Ovary (tissue), 9 donors: ENCODE data around the gene KRTAP5-2. TPM values are rescaled to one million over a fixed set of nuclear protein-coding genes. Genes with fewer than 3 reads are reported as not detected.

Source experiments
- DNase-seq, 5 donors: peaks; one replicate each; pipeline ENCODE4 v3.0.0-alpha.2; 2019 to 2020
- H3K27ac ChIP-seq, 2 donors: fragments of 200-600 bp; one replicate each; pipeline versions ENCODE4 v1.5.1 to v1.8.0; 2019 to 2022
- H3K27me3 ChIP-seq: fragments of 200-600 bp; one replicate; pipeline ENCODE4 v1.8.0; 2022
- H3K36me3 ChIP-seq: fragments of 200-600 bp; sonication (generic); one replicate; pipeline ENCODE4 v1.5.1; 2019
- H3K4me1 ChIP-seq: one replicate; pipeline ENCODE4 v1.8.1; 2013; ENCODE audit warnings: mild to moderate bottlenecking, moderate library complexity; ENCODE audit not compliant: insufficient read depth
- H3K4me3 ChIP-seq: fragments of 200-600 bp; sonication (generic); one replicate; pipeline ENCODE4 v1.5.1; 2017
- H3K9me3 ChIP-seq, 2 donors: fragments of 200-600 bp in 1 of 2; sonication (generic) in 1 of 2; one replicate each; pipeline versions ENCODE4 v1.5.1 to v1.8.1; 2013 to 2019; ENCODE audit warnings: mild to moderate bottlenecking in 1 of 2, moderate library complexity in 1 of 2
- CTCF ChIP-seq, 3 donors: fragments of 450-650 bp in 2 of 3; fragments of 200-600 bp in 1 of 3; IDR thresholded peaks; one replicate each; pipeline versions ENCODE4 v1.5.1 to v1.8.0; 2016 to 2022; ENCODE audit warnings: antibody characterized with exemption in 3 of 3, mild to moderate bottlenecking in 1 of 3
- EP300 ChIP-seq: sonication (generic); formaldehyde crosslinking; IDR thresholded peaks from one replicate; pipeline ENCODE4 v1.6.1; 2017; ENCODE audit warnings: antibody characterized with exemption
- POLR2A ChIP-seq: fragments of 450-650 bp; IDR thresholded peaks from one replicate; pipeline ENCODE4 v1.6.1; 2017; ENCODE audit warnings: antibody characterized with exemption, mild to moderate bottlenecking, moderate library complexity
- WGBS, 3 donors: extraction: QIAGEN DNeasy Blood & Tissue Kit in 1 of 3; methylation state at CpG; one replicate each; pipeline versions ENCODE4 v1.1.5 to v1.1.7; 2013 to 2017; 5-methylcytosine and 5-hydroxymethylcytosine counted together
- intact Hi-C, 4 donors: fragments of 100-400 bp; cut with DNase I; formaldehyde crosslinking; loops; one replicate each; pipeline versions ENCODE4 v1.11.0 to v1.15.1; 2022 to 2023
- polyA plus RNA-seq, 2 donors: library from polyadenylated mRNA; stranded (reverse); fragments of 200-250 nt in 1 of 2; fragments of 350-450 nt in 1 of 2; fragmentation: Illumina TruSeq in 1 of 2; extraction: RNeasy Lipid Tissue Mini Kit (QIAGEN cat#74804) in 1 of 2; gene quantifications; one replicate each; pipeline ENCODE4 v1.2.3, GENCODE V29; 2013 to 2014
- total RNA-seq, 7 donors: library from RNA; depleted of rRNA in 2 of 7; stranded (reverse); fragments of >200 nt in 2 of 7; fragmentation: NEBNext Ultra II Directional in 3 of 7; extraction: Animal tissue kit (Norgen Biotek cat#: 25700) in 3 of 7; gene quantifications; one replicate each; pipeline versions ENCODE4 v1.1.0 to v1.2.4, GENCODE V29; 2016 to 2023
- donor health status: DM: no; HTN: no; CAD: no; lungs with moderate emphysema.
- donor health status: DM: no; HTN: no; CAD: no.
- donor health status: Bipolar disorder and iron deficiency.
- donor health status: DM: yes; HTN: yes; CAD: no.
- donor health status: DM: no; HTN: no; CAD: no.
- donor health status: DM: yes; HTN: yes; CAD: no.

Gene KRTAP5-2
- total and polyA plus RNA-seq, 9 donors: not detected

GRCh38 chr11:1568441-1568911 lies 29.6 kb downstream of the KRTAP5-2 start:
- no peaks in the 10 kb centered on the region for H3K4me1 ChIP-seq
- H3K36me3 ChIP-seq: no peaks in the 10 kb centered on the region
- TF ChIP-seq CTCF (IDR thresholded peaks at IDR 0.05): no peak
- TF ChIP-seq EP300: no peak
- TF ChIP-seq POLR2A: no peak
- no peak overlapping the region for H3K27ac ChIP-seq
- 51 to 57% (median 54%) methylated on average over 13 of the region's 13 CpGs for WGBS, 3 donors
- H3K4me3 ChIP-seq: no peak overlapping the region
- DNase-seq: peak in 1 of 5 donors; percentile 12
- intact Hi-C loops: no loop called here
- no peaks in the 10 kb centered on the region for H3K27me3 ChIP-seq
- no peaks in the 10 kb centered on the region for H3K9me3 ChIP-seq

- 64 to 76% (median 74%) methylated on average over 4 to 7 of the region's 7 CpGs for WGBS, 3 donors
- Histone ChIP-seq H3K9me3 (no peaks in the 10 kb centered on the region), H3K4me3 (no peak overlapping the region), H3K27me3 (no peaks in the 10 kb centered on the region), H3K27ac (no peak overlapping the region), H3K36me3 (no peaks in the 10 kb centered on the region), H3K4me1 (no peaks in the 10 kb centered on the region)
- no peak for DNase-seq
- TF ChIP-seq CTCF (IDR thresholded peaks at IDR 0.05) (no peak), EP300 (no peak), POLR2A (no peak)
- intact Hi-C loops: no loop called here
Observed at GRCh38 chr11:1567721-1568100, 30.4 kb downstream of the KRTAP5-2 start.

- intact Hi-C loops: no loop called here
- H3K4me1 ChIP-seq: no peaks in the 10 kb centered on the region
Observed at GRCh38 chr11:1567052-1567720, 30.9 kb downstream of the KRTAP5-2 start.

GRCh38 chr11:1566381-1567051 lies 31.6 kb downstream of the KRTAP5-2 start:
- H3K36me3 ChIP-seq: no peaks in the 10 kb centered on the region
- TF ChIP-seq EP300: no peak
- TF ChIP-seq POLR2A: no peak
- TF ChIP-seq CTCF (IDR thresholded peaks at IDR 0.05): no peak
- 67 to 73% (median 72%) methylated on average over 15 to 20 of the region's 20 CpGs for WGBS, 3 donors
- no peak overlapping the region for H3K27ac ChIP-seq
- no peaks in the 10 kb centered on the region for H3K27me3 ChIP-seq
- no peaks in the 10 kb centered on the region for H3K9me3 ChIP-seq
- no peak overlapping the region for H3K4me3 ChIP-seq
- no peaks in the 10 kb centered on the region for H3K4me1 ChIP-seq
- DNase-seq: no peak
- intact Hi-C loops: no loop called here

More at GRCh38 chr11:1567052-1567720, 30.9 kb downstream of the KRTAP5-2 start:
- Histone ChIP-seq H3K9me3 (no peaks in the 10 kb centered on the region), H3K27ac (no peak overlapping the region), H3K27me3 (no peaks in the 10 kb centered on the region), H3K4me3 (no peak overlapping the region), H3K36me3 (no peaks in the 10 kb centered on the region)
- WGBS, 3 donors: 73 to 80% (median 74%) methylated on average over 13 of the region's 13 CpGs
- TF ChIP-seq POLR2A (no peak), CTCF (IDR thresholded peaks at IDR 0.05) (no peak), EP300 (no peak)
- DNase-seq: no peak
